ENCODE measurements around the gene TAF4. TPM values are rescaled to one million over a fixed set of nuclear protein-coding genes. Genes with fewer than 3 reads are reported as not detected.
A peak's percentile ranks its signal among the peaks of the same experiment; 100 is the strongest.

Gene TAF4
- total RNA-seq, 1 donor from 2014 or later: 166 TPM

GRCh38 chr20:62027698-62028321 is 37.9 kb downstream of the TAF4 start:
- peaks cover 0 to 5% of the 10 kb centered on the region in 2 donors for H3K4me1 ChIP-seq
- H3K9me3 ChIP-seq: no peaks in the 10 kb centered on the region
- H3K4me3 ChIP-seq: no peak overlapping the region
- intact Hi-C loops (cut with DNase I): no loop called here
- H3K27ac ChIP-seq: no peak overlapping the region
- no peaks in the 10 kb centered on the region for H3K27me3 ChIP-seq
- DNase-seq (ENCODE audit: low spot score in 2 of 2): no peak
- H3K36me3 ChIP-seq: no peaks in the 10 kb centered on the region
- TF ChIP-seq CTCF (IDR thresholded peaks at IDR 0.05): no peak

- Histone ChIP-seq H3K36me3 (no peaks in the 10 kb centered on the region), H3K9me3 (no peaks in the 10 kb centered on the region), H3K27me3 (no peaks in the 10 kb centered on the region), H3K27ac (no peak overlapping the region), H3K4me1 (peaks cover 0 to 2% of the 10 kb centered on the region in 2 donors), H3K4me3 (no peak overlapping the region)
- DNase-seq (ENCODE audit: low spot score in 2 of 2): no peak
- TF ChIP-seq CTCF (IDR thresholded peaks at IDR 0.05): no peak
- intact Hi-C loops (cut with DNase I): no loop called here
Measured at GRCh38 chr20:62027116-62027515, 38.6 kb downstream of the TAF4 start.

- Histone ChIP-seq H3K4me3 (no peak overlapping the region), H3K4me1 (peaks cover 0 to 4% of the 10 kb centered on the region in 2 donors), H3K27me3 (no peaks in the 10 kb centered on the region), H3K27ac (no peak overlapping the region), H3K36me3 (no peaks in the 10 kb centered on the region), H3K9me3 (no peaks in the 10 kb centered on the region)
- no peak for TF ChIP-seq CTCF (IDR thresholded peaks at IDR 0.05)
- intact Hi-C loops (cut with DNase I): no loop called here
- no peak for DNase-seq (ENCODE audit: low spot score in 2 of 2)
Measured at GRCh38 chr20:62026564-62026856, 39.2 kb downstream of the TAF4 start.

GRCh38 chr20:62025832-62026563 is 39.7 kb downstream of the TAF4 start:
- H3K27me3 ChIP-seq: no peaks in the 10 kb centered on the region
- no peaks in the 10 kb centered on the region for H3K36me3 ChIP-seq
- peaks cover 0 to 8% of the 10 kb centered on the region in 2 donors for H3K4me1 ChIP-seq
- no peak for DNase-seq (ENCODE audit: low spot score in 2 of 2)
- H3K4me3 ChIP-seq: no peak overlapping the region
- intact Hi-C loops (cut with DNase I): no loop called here
- no peaks in the 10 kb centered on the region for H3K9me3 ChIP-seq
- no peak overlapping the region for H3K27ac ChIP-seq
- peak in 2 of 3 experiments; percentile 21 to 36 for TF ChIP-seq CTCF (IDR thresholded peaks at IDR 0.05)

- Histone ChIP-seq H3K27ac (no peak overlapping the region), H3K36me3 (no peaks in the 10 kb centered on the region), H3K9me3 (no peaks in the 10 kb centered on the region), H3K4me1 (peaks cover 0 to 12% of the 10 kb centered on the region in 2 donors), H3K4me3 (no peak overlapping the region), H3K27me3 (no peaks in the 10 kb centered on the region)
- no peak for DNase-seq (ENCODE audit: low spot score in 2 of 2)
- TF ChIP-seq CTCF (IDR thresholded peaks at IDR 0.05): no peak
- intact Hi-C loops (cut with DNase I): no loop called here
Measured at GRCh38 chr20:62025394-62025793, 40.3 kb downstream of the TAF4 start.

Data from ascending aorta (tissue), 2 donors.